Measurements from ENCODE around the gene FAM149A.

GRCh38 chr4:186202490-186203140, 98.1 kb downstream of the FAM149A start:
- no peak for TF ChIP-seq POLR2A (IDR thresholded peaks at IDR 0.05)
- TF ChIP-seq, protein P1, sequence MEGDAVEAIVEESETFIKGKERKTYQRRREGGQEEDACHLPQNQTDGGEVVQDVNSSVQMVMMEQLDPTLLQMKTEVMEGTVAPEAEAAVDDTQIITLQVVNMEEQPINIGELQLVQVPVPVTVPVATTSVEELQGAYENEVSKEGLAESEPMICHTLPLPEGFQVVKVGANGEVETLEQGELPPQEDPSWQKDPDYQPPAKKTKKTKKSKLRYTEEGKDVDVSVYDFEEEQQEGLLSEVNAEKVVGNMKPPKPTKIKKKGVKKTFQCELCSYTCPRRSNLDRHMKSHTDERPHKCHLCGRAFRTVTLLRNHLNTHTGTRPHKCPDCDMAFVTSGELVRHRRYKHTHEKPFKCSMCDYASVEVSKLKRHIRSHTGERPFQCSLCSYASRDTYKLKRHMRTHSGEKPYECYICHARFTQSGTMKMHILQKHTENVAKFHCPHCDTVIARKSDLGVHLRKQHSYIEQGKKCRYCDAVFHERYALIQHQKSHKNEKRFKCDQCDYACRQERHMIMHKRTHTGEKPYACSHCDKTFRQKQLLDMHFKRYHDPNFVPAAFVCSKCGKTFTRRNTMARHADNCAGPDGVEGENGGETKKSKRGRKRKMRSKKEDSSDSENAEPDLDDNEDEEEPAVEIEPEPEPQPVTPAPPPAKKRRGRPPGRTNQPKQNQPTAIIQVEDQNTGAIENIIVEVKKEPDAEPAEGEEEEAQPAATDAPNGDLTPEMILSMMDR (IDR thresholded peaks at IDR 0.05) = no peak

All from testis (tissue), 2 donors.